Liver (tissue), 3 donors: ENCODE data around the gene GEMIN5.

Experiments
- EGR1 ChIP-seq, 2 donors: IDR thresholded peaks; 2 replicates each; pipeline ENCODE4 v1.6.1; 2016 to 2018; ENCODE audit warnings: antibody characterized with exemption in 2 of 2, low read depth in 2 of 2
- FOXA1 ChIP-seq: IDR thresholded peaks from 2 replicates; pipeline ENCODE4 v1.6.1; 2016; ENCODE audit warnings: antibody characterized with exemption
- GABPA ChIP-seq, 2 donors: IDR thresholded peaks in 1 of 2; conservative IDR thresholded peaks in 1 of 2; 2 replicates each; pipeline ENCODE4 v1.6.1; 2016; ENCODE audit warnings: antibody characterized with exemption in 2 of 2, mild to moderate bottlenecking in 1 of 2, moderate library complexity in 1 of 2
- TAF1 ChIP-seq: conservative IDR thresholded peaks from 2 replicates; pipeline ENCODE4 v1.6.1; 2016; ENCODE audit warnings: antibody characterized with exemption, mild to moderate bottlenecking
- TF ChIP-seq, protein P1 (sequence below): fragments of 150-350 bp; IDR thresholded peaks from 2 replicates; pipeline ENCODE4 v1.5.1; 2017; ENCODE audit warnings: improper control_type of control experiment, low read depth, low read length; ENCODE audit not compliant: missing input control
- TF ChIP-seq, protein P2 (sequence below): IDR thresholded peaks from 2 replicates; pipeline ENCODE4 v1.6.1; 2016; ENCODE audit warnings: antibody characterized with exemption
- TF ChIP-seq, protein P3 (sequence below): IDR thresholded peaks from 2 replicates; pipeline ENCODE4 v1.6.1; 2016; ENCODE audit warnings: antibody characterized with exemption, mild to moderate bottlenecking
- TF ChIP-seq, protein P4 (sequence below): IDR thresholded peaks from 2 replicates; pipeline ENCODE4 v1.6.1; 2016; ENCODE audit warnings: antibody characterized with exemption
- donor health status: healthy.
- donor health status: healthy.

DNA sequence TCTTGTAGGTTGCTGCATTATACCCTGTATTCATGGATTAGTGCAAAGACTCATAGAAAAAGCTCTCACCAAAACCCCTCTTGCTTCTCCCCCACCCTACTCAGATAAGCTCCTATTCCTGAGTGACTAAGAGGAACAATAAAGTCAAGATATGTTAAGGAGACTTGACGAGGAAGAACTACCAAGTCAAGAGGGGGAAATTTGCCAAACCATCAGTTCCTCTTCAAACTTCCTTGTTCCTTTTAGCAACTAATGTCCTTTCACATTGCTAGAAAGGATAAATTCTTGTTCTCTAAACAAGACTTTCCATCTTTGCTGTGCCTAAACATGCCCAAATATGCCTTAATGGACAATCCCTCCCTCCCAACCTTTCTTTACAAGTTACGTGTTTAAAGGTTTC is 52.6 kb downstream of the GEMIN5 start:
- TF ChIP-seq, protein P1, sequence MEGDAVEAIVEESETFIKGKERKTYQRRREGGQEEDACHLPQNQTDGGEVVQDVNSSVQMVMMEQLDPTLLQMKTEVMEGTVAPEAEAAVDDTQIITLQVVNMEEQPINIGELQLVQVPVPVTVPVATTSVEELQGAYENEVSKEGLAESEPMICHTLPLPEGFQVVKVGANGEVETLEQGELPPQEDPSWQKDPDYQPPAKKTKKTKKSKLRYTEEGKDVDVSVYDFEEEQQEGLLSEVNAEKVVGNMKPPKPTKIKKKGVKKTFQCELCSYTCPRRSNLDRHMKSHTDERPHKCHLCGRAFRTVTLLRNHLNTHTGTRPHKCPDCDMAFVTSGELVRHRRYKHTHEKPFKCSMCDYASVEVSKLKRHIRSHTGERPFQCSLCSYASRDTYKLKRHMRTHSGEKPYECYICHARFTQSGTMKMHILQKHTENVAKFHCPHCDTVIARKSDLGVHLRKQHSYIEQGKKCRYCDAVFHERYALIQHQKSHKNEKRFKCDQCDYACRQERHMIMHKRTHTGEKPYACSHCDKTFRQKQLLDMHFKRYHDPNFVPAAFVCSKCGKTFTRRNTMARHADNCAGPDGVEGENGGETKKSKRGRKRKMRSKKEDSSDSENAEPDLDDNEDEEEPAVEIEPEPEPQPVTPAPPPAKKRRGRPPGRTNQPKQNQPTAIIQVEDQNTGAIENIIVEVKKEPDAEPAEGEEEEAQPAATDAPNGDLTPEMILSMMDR, result no peak
- TF ChIP-seq, protein P2, sequence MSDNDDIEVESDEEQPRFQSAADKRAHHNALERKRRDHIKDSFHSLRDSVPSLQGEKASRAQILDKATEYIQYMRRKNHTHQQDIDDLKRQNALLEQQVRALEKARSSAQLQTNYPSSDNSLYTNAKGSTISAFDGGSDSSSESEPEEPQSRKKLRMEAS, result no peak
- TF ChIP-seq FOXA1 (no peak), EGR1 (IDR thresholded peaks at IDR 0.05; ENCODE audit: low read depth in 2 of 2) (no peak), TAF1 (no peak), GABPA (IDR thresholded peaks at IDR 0.05 in 1 of 2, conservative IDR thresholded peaks at IDR 0.05 in 1 of 2) (no peak)
- TF ChIP-seq, protein P3, sequence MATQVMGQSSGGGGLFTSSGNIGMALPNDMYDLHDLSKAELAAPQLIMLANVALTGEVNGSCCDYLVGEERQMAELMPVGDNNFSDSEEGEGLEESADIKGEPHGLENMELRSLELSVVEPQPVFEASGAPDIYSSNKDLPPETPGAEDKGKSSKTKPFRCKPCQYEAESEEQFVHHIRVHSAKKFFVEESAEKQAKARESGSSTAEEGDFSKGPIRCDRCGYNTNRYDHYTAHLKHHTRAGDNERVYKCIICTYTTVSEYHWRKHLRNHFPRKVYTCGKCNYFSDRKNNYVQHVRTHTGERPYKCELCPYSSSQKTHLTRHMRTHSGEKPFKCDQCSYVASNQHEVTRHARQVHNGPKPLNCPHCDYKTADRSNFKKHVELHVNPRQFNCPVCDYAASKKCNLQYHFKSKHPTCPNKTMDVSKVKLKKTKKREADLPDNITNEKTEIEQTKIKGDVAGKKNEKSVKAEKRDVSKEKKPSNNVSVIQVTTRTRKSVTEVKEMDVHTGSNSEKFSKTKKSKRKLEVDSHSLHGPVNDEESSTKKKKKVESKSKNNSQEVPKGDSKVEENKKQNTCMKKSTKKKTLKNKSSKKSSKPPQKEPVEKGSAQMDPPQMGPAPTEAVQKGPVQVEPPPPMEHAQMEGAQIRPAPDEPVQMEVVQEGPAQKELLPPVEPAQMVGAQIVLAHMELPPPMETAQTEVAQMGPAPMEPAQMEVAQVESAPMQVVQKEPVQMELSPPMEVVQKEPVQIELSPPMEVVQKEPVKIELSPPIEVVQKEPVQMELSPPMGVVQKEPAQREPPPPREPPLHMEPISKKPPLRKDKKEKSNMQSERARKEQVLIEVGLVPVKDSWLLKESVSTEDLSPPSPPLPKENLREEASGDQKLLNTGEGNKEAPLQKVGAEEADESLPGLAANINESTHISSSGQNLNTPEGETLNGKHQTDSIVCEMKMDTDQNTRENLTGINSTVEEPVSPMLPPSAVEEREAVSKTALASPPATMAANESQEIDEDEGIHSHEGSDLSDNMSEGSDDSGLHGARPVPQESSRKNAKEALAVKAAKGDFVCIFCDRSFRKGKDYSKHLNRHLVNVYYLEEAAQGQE, result no peak
- TF ChIP-seq, protein P4, sequence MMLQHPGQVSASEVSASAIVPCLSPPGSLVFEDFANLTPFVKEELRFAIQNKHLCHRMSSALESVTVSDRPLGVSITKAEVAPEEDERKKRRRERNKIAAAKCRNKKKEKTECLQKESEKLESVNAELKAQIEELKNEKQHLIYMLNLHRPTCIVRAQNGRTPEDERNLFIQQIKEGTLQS, result no peak
